Osteocyte (in vitro differentiated cells): Measurements from ENCODE around the gene CERS1. TPM values are rescaled to one million over a fixed set of nuclear protein-coding genes. Genes with fewer than 3 reads are reported as not detected.

Experiments
- DNase-seq: peaks from one replicate; pipeline ENCODE4 v3.0.0; 2021; ENCODE audit warnings: mixed read lengths; ENCODE audit not compliant: unreplicated experiment; ENCODE audit errors: extremely low spot score
- H3K27ac Mint-ChIP-seq: one replicate; pipeline ENCODE4 v1.8.0; 2021; ENCODE audit warnings: mild to moderate bottlenecking, mixed read lengths; ENCODE audit not compliant: unreplicated experiment
- H3K27me3 Mint-ChIP-seq: one replicate; pipeline ENCODE4 v1.8.0; 2021; ENCODE audit warnings: mixed read lengths; ENCODE audit not compliant: unreplicated experiment
- H3K36me3 Mint-ChIP-seq: one replicate; pipeline ENCODE4 v1.8.0; 2021; ENCODE audit warnings: mixed read lengths; ENCODE audit not compliant: unreplicated experiment
- H3K4me1 Mint-ChIP-seq: one replicate; pipeline ENCODE4 v1.8.0; 2021; ENCODE audit warnings: mixed read lengths; ENCODE audit not compliant: unreplicated experiment
- H3K4me3 Mint-ChIP-seq: one replicate; pipeline ENCODE4 v1.8.0; 2021; ENCODE audit warnings: mild to moderate bottlenecking, moderate library complexity, mixed read lengths; ENCODE audit not compliant: unreplicated experiment
- H3K9me3 Mint-ChIP-seq: one replicate; pipeline ENCODE4 v1.8.0; 2021; ENCODE audit warnings: mixed read lengths; ENCODE audit not compliant: unreplicated experiment
- total RNA-seq: library from RNA; stranded (reverse); gene quantifications from 2 replicates; pipeline ENCODE4 v1.2.1, GENCODE V29; 2021
- TF ChIP-seq, protein P1 (sequence below): fragments of 200-600 bp; sonication (generic); IDR thresholded peaks from 2 replicates; pipeline ENCODE4 v1.5.0; 2021; ENCODE audit warnings: antibody characterized with exemption, mild to moderate bottlenecking, moderate library complexity

CERS1 gene
- total RNA-seq, 1 donor from 2014 or later = 6.5 TPM

DNA sequence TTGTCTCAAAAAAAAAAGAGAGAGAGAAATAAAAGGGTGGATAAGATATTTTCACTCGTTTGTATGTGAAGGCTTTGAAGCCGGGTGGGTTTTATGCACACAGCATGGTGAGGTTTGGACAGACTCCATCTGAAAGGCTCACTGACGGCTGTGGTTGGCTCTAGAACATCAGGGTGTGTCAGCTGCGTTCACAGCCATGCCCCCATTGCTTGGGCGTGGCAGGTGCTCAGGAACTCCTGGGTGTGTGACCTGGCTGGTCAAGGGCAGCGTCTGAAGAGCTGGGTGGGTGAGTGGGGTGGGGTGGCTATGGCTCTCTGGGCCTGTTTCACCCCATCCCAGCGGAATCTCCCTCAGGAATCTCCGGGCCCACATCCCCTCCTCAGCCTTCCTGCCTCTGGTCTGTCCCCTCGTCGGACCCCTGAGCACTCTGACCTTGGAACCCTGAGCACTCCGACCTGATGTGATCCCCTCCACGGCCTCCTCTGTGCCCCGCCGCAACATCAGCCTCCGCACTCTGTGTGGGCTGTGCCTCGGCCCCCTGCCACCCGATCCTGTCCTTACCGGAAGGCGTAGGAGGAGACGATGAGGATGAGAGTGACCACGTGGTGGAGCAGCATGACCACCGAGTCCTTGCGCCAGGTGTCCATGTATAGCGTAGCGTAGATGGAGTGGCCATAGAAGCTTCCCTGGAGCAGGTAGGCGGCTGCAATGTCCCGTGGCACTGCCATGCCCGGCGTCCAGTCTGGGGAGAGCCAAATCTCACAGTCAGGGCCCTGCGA, 12.2 kb downstream of the CERS1 start:
- TF ChIP-seq, protein P1, sequence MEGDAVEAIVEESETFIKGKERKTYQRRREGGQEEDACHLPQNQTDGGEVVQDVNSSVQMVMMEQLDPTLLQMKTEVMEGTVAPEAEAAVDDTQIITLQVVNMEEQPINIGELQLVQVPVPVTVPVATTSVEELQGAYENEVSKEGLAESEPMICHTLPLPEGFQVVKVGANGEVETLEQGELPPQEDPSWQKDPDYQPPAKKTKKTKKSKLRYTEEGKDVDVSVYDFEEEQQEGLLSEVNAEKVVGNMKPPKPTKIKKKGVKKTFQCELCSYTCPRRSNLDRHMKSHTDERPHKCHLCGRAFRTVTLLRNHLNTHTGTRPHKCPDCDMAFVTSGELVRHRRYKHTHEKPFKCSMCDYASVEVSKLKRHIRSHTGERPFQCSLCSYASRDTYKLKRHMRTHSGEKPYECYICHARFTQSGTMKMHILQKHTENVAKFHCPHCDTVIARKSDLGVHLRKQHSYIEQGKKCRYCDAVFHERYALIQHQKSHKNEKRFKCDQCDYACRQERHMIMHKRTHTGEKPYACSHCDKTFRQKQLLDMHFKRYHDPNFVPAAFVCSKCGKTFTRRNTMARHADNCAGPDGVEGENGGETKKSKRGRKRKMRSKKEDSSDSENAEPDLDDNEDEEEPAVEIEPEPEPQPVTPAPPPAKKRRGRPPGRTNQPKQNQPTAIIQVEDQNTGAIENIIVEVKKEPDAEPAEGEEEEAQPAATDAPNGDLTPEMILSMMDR = no peak
- Mint-ChIP-seq H3K4me1 (no peaks in the 10 kb centered on the region), H3K27ac (no peak overlapping the region), H3K36me3 (no peaks in the 10 kb centered on the region), H3K4me3 (no peak overlapping the region), H3K27me3 (no peaks in the 10 kb centered on the region), H3K9me3 (no peaks in the 10 kb centered on the region)
- DNase-seq = no peak

DNA sequence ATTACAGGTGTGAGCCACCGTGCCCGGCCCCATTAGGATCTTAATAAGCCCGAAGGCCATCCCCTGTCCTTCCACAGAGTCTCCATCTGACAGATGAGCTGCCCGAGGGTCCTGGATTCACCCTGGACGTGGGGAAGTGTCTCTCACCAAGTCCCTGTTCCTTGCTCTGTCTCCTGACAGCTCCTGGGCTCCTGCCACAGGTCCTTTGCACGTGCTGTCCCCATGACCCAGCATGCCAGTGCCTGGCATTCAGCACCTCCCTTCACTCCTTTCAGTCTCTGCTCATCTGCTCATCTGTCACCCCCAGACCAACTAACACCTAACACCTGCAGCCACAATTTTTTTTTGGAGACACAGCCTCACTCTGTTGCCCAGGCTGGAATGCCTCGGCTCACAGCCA, 14.5 kb downstream of the CERS1 start:
- H3K27ac Mint-ChIP-seq = peak overlapping the region; percentile 32
- H3K27me3 Mint-ChIP-seq = no peaks in the 10 kb centered on the region
- H3K4me1 Mint-ChIP-seq = no peaks in the 10 kb centered on the region
- no peak for DNase-seq
- TF ChIP-seq, protein P1 = no peak
- peaks cover 15% of the 10 kb centered on the region for H3K36me3 Mint-ChIP-seq
- peaks cover 6% of the 10 kb centered on the region for H3K9me3 Mint-ChIP-seq
- no peak overlapping the region for H3K4me3 Mint-ChIP-seq

DNA sequence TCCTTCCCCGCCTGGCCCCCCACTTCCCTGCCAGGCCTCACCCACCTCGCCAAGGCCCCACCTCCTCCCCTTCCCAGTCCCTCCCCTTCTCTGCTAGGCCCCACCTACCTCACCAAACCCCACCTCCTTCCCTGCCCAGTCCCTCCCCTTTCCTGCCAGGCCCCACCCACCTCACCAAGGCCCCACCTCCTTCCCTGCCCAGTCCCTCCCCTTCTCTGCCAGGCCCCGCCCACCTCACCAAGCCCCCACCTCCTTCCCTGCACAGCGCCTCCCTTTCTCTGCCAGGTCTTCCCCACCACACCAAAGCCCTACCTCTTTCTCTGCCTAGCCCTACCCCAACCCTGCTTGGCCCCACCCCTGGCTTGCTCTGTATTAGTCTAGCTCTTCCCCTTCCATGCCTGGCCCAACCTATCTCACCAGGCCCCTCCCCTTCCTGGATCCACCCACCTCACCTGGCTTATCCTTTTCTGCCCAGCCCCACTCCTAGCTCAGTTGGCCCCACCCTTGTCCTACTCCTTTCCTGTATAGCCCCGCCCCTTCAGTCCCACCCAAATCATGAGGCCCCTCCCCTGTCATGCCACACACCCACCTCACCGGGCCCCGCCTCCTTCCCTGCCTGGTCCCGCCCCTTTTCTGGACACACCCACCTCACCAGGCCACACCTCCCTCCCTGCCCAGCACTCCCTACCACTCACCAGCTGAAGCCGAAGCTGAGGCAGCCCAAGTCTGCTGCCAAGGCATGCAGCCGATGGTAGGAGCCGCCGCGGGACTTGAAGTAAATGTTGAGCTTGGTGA, 16.2 kb downstream of the CERS1 start:
- no peak overlapping the region for H3K27ac Mint-ChIP-seq
- peaks cover 6% of the 10 kb centered on the region for H3K9me3 Mint-ChIP-seq
- H3K4me1 Mint-ChIP-seq = peaks cover 4% of the 10 kb centered on the region
- TF ChIP-seq, protein P1 = no peak
- H3K4me3 Mint-ChIP-seq = no peak overlapping the region
- H3K36me3 Mint-ChIP-seq = peaks cover 21% of the 10 kb centered on the region
- no peaks in the 10 kb centered on the region for H3K27me3 Mint-ChIP-seq
- no peak for DNase-seq

DNA sequence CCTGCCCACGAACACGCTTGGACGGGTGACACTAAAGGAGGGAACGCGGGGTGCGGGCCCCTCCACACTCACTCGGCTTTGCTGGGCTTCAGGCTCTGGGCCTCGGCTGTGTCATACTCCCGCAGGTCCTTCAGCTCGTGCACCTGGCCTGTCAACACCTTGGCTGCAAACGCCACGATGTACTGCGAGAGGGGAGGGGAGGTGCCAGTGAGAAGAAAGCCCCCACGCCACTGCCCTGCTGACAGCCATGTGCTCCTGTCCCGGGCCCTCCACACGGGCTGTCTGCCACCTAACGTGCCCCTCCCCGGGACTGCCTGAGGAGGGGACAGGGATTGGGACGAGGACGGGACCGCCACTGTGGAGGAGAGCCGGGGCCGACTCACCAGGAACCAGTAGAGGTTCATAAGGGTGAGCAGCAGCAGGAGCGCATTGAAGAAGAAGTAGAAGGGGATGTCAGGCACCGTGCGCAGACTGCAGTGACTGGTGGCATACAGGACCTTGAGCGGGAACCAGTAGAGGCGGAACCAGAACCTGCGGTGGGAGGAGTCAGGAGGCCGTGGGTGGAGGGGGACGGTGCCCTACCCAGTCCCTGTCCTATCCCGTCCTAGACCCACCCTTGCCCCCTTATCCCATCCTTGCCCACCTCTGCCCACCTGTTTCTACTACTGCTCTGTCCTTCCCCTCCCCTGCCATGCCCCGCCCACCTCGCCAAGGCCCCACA, 16.9 kb downstream of the CERS1 start:
- TF ChIP-seq, protein P1 = no peak
- H3K36me3 Mint-ChIP-seq = peaks cover 27% of the 10 kb centered on the region
- H3K27ac Mint-ChIP-seq = no peak overlapping the region
- peaks cover 4% of the 10 kb centered on the region for H3K4me1 Mint-ChIP-seq
- no peak for DNase-seq
- peaks cover 6% of the 10 kb centered on the region for H3K9me3 Mint-ChIP-seq
- H3K27me3 Mint-ChIP-seq = no peaks in the 10 kb centered on the region
- no peak overlapping the region for H3K4me3 Mint-ChIP-seq
